GM20000 (cell line): ENCODE data around the gene DNPH1.

Source experiments
- DNase-seq: peaks from one replicate; pipeline ENCODE4 v3.0.0; 2012; ENCODE audit warnings: low spot score
- CTCF ChIP-seq: IDR thresholded peaks from 2 replicates; pipeline ENCODE4 v1.5.1; 2012; ENCODE audit warnings: mild to moderate bottlenecking, control low read depth; ENCODE audit errors: extremely low read depth, missing control alignments

Gene DNPH1

GRCh38 chr6:43274916-43275597 lies 45.8 kb upstream of the DNPH1 start:
- no peak for TF ChIP-seq CTCF
- DNase-seq: peak; percentile 82

- TF ChIP-seq CTCF: no peak
- no peak for DNase-seq
Observed at GRCh38 chr6:43274127-43274915, 45.0 kb upstream of the DNPH1 start.

GRCh38 chr6:43273707-43274106 lies 44.4 kb upstream of the DNPH1 start:
- no peak for TF ChIP-seq CTCF
- no peak for DNase-seq

GRCh38 chr6:43271944-43272343 lies 42.7 kb upstream of the DNPH1 start:
- no peak for TF ChIP-seq CTCF
- DNase-seq: no peak

GRCh38 chr6:43271103-43271815 lies 42.0 kb upstream of the DNPH1 start:
- no peak for TF ChIP-seq CTCF
- DNase-seq: no peak

- no peak for TF ChIP-seq CTCF
- DNase-seq: no peak
Observed at GRCh38 chr6:43269273-43270007, 40.2 kb upstream of the DNPH1 start.
